Common myeloid progenitor, CD34-positive (primary cell): Measurements from ENCODE around the gene GPNMB.
A peak's percentile ranks its signal among the peaks of the same experiment; 100 is the strongest.

Experiments used
- CTCF ChIA-PET: fragments of 350-600 bp; sonication (Branson Sonifier 250); formaldehyde crosslinking; loops from one replicate; lab custom pipeline; 2021; ENCODE audit warnings: antibody characterized with exemption; lab: Charles Lee
- POLR2A ChIA-PET: fragments of 350-600 bp; sonication (Branson Sonifier 250); formaldehyde crosslinking; loops from one replicate; lab custom pipeline; 2021; ENCODE audit warnings: antibody characterized with exemption; lab: Charles Lee
- DNase-seq, 3 donors: peaks; one replicate each; pipeline versions ENCODE4 v3.0.0 to v3.0.0-alpha.2; 2013
- H3K27ac ChIP-seq, 2 experiments: 1 replicate in 1 of 2; 2 replicates in 1 of 2; pipeline ENCODE4 v1.7.0; 2013; ENCODE audit warnings: inconsistent platforms in 2 of 2, low read length in 2 of 2, mild to moderate bottlenecking in 2 of 2, low read depth in 1 of 2, moderate library complexity in 1 of 2; ENCODE audit not compliant: severe bottlenecking in 2 of 2, insufficient read depth in 1 of 2, poor library complexity in 1 of 2
- H3K27me3 ChIP-seq, 5 experiments: replicated peaks in 2 of 5; 1 replicate in 3 of 5; 2 replicates in 2 of 5; pipeline versions ENCODE4 v1.6.1 to v1.7.0; 2013; ENCODE audit warnings: low read length in 4 of 5, mild to moderate bottlenecking in 2 of 5, moderate library complexity in 2 of 5, inconsistent platforms in 1 of 5; ENCODE audit not compliant: insufficient read depth in 5 of 5, control insufficient read depth in 4 of 5
- H3K36me3 ChIP-seq, 4 experiments: 1 replicate in 2 of 4; 2 replicates in 2 of 4; pipeline versions ENCODE4 v1.6.1 to v1.7.0; 2013; ENCODE audit warnings: low read length in 3 of 4, control low read depth in 1 of 4, mild to moderate bottlenecking in 1 of 4; ENCODE audit not compliant: control insufficient read depth in 4 of 4, insufficient read depth in 4 of 4
- H3K4me1 ChIP-seq, 4 experiments: 1 replicate in 3 of 4; 2 replicates in 1 of 4; pipeline versions ENCODE4 v1.6.1 to v1.7.1; 2013; ENCODE audit warnings: low read length in 3 of 4, mild to moderate bottlenecking in 3 of 4, control low read depth in 1 of 4, inconsistent platforms in 1 of 4, moderate library complexity in 1 of 4; ENCODE audit not compliant: control insufficient read depth in 4 of 4, insufficient read depth in 4 of 4; ENCODE audit errors: control extremely low read depth in 1 of 4
- H3K4me3 ChIP-seq, 7 experiments: 1 replicate in 4 of 7; 2 replicates in 3 of 7; pipeline versions ENCODE4 v1.5.1 to v1.7.0; 2013; ENCODE audit warnings: mild to moderate bottlenecking in 7 of 7, low read length in 6 of 7, moderate library complexity in 6 of 7, inconsistent platforms in 2 of 7, low read depth in 2 of 7, control low read depth in 1 of 7; ENCODE audit not compliant: insufficient read depth in 4 of 7, control insufficient read depth in 1 of 7; ENCODE audit errors: extremely low read depth in 1 of 7
- H3K9me3 ChIP-seq, 5 experiments: 1 replicate in 4 of 5; 2 replicates in 1 of 5; pipeline versions ENCODE4 v1.6.1 to v1.7.1; 2013; ENCODE audit warnings: low read length in 4 of 5, mild to moderate bottlenecking in 2 of 5, inconsistent platforms in 1 of 5, low read depth in 1 of 5, moderate library complexity in 1 of 5; ENCODE audit not compliant: control insufficient read depth in 4 of 5, insufficient read depth in 2 of 5; ENCODE audit errors: control extremely low read depth in 1 of 5
- WGBS: methylation state at CpG from one replicate; pipeline ENCODE4 v1.1.5; 2013; ENCODE audit not compliant: insufficient coverage; 5-methylcytosine and 5-hydroxymethylcytosine counted together

The GPNMB gene

DNA sequence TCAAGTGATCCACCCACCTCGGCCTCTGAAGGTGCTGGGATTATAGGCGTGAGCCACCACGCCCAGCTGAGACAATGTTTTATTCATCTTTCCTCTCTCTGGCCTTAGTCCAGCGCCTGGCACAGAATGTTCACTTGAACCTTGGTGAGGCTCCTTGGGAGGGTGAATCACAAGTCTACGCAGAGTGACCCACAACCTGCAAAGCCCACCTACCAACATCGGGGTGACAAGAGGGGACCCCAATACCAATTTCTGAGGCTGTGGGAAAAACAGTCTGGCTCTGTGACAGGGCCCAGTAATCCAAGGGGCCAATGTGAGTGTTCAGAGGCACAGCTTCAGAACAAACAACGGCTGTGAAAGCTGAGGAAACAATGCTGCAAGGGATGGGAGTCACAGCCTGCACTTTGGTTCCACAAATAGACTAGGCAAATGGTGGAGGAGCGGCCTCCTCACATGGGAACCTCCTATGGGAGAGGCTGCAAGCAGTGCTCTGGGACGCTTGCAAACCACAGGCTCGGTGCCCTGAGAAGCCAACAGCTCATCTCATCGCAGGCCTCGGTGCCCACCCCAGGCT, 47.0 kb downstream of the GPNMB start:
- no peak for DNase-seq
- H3K4me1 ChIP-seq, result peaks cover 0 to 8% (median under 1%) of the 10 kb centered on the region in 4 experiments
- 91% methylated on average over 12 of the region's 12 CpGs for WGBS
- ChIA-PET CTCF (interaction anchor here (1.2 to 1.9 kb wide), 2 partner anchors 15 to 17 kb away, joined by 4 to 7 read pairs; no protein-coding TSS in a partner anchor), POLR2A (interaction anchor here (0.6 kb wide), 1 partner anchor 189 kb away, joined by 3 read pairs; no protein-coding TSS in a partner anchor)
- H3K9me3 ChIP-seq, result no peaks in the 10 kb centered on the region
- no peaks in the 10 kb centered on the region for H3K27me3 ChIP-seq
- no peaks in the 10 kb centered on the region for H3K36me3 ChIP-seq
- no peak overlapping the region for H3K27ac ChIP-seq
- H3K4me3 ChIP-seq, result no peak overlapping the region

DNA sequence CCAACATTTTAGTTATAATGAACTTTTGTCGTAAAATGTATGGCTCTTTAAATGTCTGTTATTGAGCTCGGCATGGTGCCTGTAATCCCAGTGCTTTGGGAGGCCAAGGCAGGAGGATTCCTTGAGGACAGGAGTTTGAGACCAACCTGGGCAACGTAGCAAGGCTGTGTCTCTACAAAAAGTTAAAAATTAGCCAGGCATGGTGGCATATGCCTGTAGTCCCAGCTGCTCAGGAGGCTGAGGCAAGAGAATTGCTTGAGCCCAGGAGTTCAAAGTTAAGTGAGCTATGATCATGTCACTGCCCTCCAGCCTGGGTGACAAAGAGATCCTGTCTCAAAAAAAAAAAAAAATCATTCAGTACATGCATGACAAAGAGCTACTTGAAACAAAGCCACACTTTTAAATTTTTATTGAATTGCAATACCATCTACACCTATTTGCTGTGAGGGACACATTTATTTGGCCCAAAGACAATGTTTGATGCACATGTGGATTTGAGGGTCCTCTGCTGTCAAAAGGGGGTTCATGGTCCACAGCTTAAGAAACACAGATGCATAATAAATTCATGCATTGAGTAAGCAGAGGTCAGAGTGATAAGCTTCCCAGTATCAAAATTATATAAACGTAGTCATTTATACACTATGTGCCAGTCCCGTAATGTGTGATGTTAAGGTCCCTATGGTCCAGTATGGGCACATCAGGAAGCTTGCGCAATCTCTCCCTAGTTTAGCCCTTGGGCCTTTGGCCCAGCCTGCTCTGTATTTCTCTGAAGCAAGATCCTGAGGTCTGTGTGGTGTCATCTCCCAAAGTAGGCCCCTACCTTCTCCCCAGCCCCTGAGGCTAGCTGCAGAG, 48.2 kb downstream of the GPNMB start:
- WGBS, result 88% methylated on average over 5 of the region's 6 CpGs
- Histone ChIP-seq H3K4me3 (no peak overlapping the region), H3K36me3 (no peaks in the 10 kb centered on the region), H3K4me1 (peaks cover under 1 to 9% (median 6%) of the 10 kb centered on the region in 4 experiments), H3K27me3 (no peaks in the 10 kb centered on the region), H3K27ac (no peak overlapping the region), H3K9me3 (no peaks in the 10 kb centered on the region)
- POLR2A ChIA-PET, result no interaction called here
- no peak for DNase-seq
- CTCF ChIA-PET, result interaction anchor here (0.8 to 1.9 kb wide), 3 partner anchors 16 to 168 kb away, joined by 3 to 7 read pairs (median 5); no protein-coding TSS in a partner anchor

DNA sequence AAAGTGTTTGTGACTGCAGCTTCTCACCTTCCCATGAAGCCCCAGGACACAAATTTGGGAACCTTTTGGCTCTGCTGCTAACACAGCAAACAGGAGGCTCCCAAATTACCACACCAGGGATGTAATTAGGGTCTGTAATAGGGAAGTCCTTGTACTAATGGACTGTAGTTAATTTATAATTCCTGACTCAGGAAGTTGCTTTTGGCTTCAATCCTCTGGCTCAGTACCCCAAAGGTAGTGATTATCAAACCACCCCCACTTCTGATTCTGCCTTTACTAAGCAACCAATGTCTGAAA, 48.8 kb downstream of the GPNMB start:
- no peak for DNase-seq
- Histone ChIP-seq H3K36me3 (no peaks in the 10 kb centered on the region), H3K27ac (no peak overlapping the region), H3K9me3 (no peaks in the 10 kb centered on the region), H3K4me3 (no peak overlapping the region), H3K27me3 (no peaks in the 10 kb centered on the region), H3K4me1 (peaks cover 6 to 15% (median 11%) of the 10 kb centered on the region in 4 experiments)
- CTCF ChIA-PET, result interaction anchor here (0.8 to 1.9 kb wide), 3 partner anchors 17 to 168 kb away, joined by 3 to 7 read pairs (median 5); no protein-coding TSS in a partner anchor
- POLR2A ChIA-PET, result no interaction called here

DNA sequence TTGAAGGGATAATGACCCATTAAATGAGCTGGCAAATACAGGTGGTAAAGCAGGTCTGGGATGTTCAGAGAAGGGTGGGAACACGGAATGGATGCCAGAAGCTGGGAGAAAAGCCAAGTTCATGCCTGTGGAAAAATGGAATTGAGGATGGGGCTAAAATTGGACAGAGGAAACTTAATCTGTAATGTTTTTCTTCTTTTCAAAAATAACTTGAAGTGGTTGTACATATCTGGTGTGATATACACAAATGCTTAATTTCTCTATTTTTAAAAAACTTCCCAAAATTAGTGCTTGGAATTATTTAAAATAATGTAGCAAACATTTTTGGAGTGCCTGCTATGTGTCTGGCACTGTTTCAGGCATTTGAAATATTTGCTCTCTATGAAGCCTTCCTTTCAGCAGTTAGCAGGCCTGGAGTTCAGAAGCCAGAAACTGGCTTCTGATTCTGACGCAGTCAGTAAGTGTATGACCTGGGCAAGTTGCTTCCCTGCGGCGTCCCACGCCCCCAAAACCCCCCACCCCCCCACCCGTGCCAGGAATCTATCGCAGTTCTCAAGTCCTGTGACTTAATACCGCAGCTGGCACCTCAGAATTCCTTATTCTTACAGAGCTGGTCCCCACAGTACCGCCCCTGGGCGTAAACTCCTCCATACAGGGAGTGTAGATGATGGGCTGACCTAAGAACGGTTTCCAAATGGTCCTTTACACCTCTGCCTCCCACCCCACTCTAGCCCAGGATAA, 51.7 kb downstream of the GPNMB start:
- peaks cover 9 to 24% (median 16%) of the 10 kb centered on the region in 4 experiments for H3K4me1 ChIP-seq
- no peaks in the 10 kb centered on the region for H3K9me3 ChIP-seq
- DNase-seq, result no peak
- H3K36me3 ChIP-seq, result peaks cover 2 to 15% (median 11%) of the 10 kb centered on the region in 4 experiments
- H3K27ac ChIP-seq, result peak overlapping the region in 1 of 2 experiments; percentile 83
- POLR2A ChIA-PET, result no interaction called here
- CTCF ChIA-PET, result interaction anchor here (0.8 to 2.3 kb wide), 4 partner anchors 19 to 60 kb away, joined by 3 to 6 read pairs (median 4); no protein-coding TSS in a partner anchor
- H3K27me3 ChIP-seq, result no peaks in the 10 kb centered on the region
- WGBS, result 100% methylated on average over 2 of the region's 11 CpGs
- H3K4me3 ChIP-seq, result peak overlapping the region in 6 of 7 experiments; percentile 91 to 99 (median 96)

DNA sequence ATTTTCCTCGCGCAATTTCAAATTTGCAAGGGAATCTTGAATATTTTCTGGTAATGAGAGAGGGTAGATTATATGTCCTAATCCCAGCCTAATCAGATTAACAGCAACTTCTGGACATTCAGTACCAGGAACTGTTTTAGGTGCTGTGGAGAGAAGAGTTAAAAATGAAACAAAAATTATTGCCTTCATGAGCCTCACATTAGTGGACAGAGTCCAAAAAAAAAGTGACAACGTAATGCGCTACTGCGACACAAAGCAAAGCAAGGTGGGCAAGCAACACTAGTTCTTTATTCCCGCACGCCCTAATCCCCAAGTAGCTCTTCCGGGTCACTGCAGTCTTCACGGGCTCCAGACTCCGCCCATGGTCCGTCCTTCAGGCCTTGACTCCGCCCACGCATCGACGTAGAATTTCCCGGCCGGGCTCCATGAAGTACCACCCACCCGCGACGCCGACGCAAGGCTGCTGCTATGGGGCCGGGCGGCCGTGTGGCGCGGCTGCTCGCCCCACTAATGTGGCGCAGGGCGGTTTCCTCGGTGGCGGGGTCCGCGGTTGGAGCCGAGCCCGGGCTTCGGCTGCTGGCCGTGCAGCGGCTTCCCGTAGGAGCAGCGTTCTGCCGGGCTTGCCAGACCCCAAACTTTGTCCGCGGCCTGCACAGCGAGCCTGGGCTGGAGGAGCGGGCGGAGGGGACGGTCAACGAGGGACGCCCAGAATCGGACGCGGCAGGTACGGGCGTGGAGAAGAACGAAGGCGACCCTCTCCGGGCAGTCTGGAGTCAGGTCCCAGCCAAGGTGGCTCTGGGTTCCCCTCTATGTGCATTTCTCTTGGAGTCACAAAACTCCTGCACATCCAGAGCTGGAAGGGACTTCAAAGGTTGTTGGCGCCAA, 52.6 kb downstream of the GPNMB start, which contains the start of gene MALSU1:
TSS of gene MALSU1 (plus strand) at position 455 of the 885 bp plus-strand sequence. CDS start at position 469, 14 bp downstream.
- peak; percentile 97 to 98 (median 98) for DNase-seq
- H3K4me3 ChIP-seq, result peak within 1 kb of the TSS; percentile 87 to 99 (median 96)
- H3K9me3 ChIP-seq, result no peaks in the 10 kb centered on the region
- ChIA-PET CTCF (interaction anchor here (1.1 to 2.3 kb wide), 4 partner anchors 20 to 59 kb away, joined by 4 to 6 read pairs (median 4); no protein-coding TSS in a partner anchor), POLR2A (no interaction called here)
- H3K27me3 ChIP-seq, result no peaks in the 10 kb centered on the region
- H3K27ac ChIP-seq, result peak within 1 kb of the TSS; percentile 75 to 83
- WGBS, result 0% methylated on average over 54 of the region's 59 CpGs
- peaks cover 9 to 24% (median 16%) of the 10 kb centered on the region in 4 experiments for H3K4me1 ChIP-seq
- peaks cover 2 to 16% (median 11%) of the 10 kb centered on the region in 4 experiments for H3K36me3 ChIP-seq

DNA sequence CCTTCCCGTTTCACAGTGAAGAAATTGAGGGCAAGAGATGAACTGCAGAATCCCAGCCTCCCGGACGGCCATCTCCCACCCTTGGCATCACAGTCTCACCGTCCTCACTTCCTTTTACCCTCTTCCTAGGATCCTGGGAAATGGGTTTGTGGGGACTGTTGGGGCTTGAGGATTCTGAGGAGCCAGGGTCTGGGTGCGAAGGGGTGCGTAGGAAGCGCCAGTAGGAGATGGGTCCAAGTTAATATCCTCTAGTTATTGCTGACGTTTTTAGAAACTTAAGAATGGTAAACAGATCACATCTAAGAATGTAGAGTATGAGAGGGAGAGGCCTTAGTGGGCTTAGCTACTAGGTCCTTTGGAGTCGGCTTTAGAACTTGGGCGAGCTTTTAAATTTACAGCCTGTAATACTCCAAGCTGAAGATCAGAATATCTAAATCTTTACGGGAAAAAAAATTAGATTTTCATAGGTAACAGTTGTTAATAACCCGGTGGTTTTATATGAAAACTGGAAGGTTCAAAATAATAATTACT, 53.3 kb downstream of the GPNMB start:
- DNase-seq, result peak in 1 of 3 donors; percentile 48
- no peaks in the 10 kb centered on the region for H3K9me3 ChIP-seq
- ChIA-PET POLR2A (no interaction called here), CTCF (interaction anchor here (1.1 to 2.3 kb wide), 5 partner anchors 10 to 58 kb away, joined by 4 to 6 read pairs (median 4); no protein-coding TSS in a partner anchor)
- WGBS, result 22% methylated on average over 6 of the region's 12 CpGs
- peaks cover 2 to 22% (median 14%) of the 10 kb centered on the region in 4 experiments for H3K36me3 ChIP-seq
- H3K4me3 ChIP-seq, result peak overlapping the region; percentile 87 to 99 (median 96)
- no peaks in the 10 kb centered on the region for H3K27me3 ChIP-seq
- H3K4me1 ChIP-seq, result peaks cover 9 to 24% (median 16%) of the 10 kb centered on the region in 4 experiments
- peak overlapping the region; percentile 75 to 83 for H3K27ac ChIP-seq
